ENCODE results near the gene PGLYRP1. TPM values are rescaled to one million over a fixed set of nuclear protein-coding genes. Genes with fewer than 3 reads are reported as not detected.

Gene PGLYRP1, protein sequence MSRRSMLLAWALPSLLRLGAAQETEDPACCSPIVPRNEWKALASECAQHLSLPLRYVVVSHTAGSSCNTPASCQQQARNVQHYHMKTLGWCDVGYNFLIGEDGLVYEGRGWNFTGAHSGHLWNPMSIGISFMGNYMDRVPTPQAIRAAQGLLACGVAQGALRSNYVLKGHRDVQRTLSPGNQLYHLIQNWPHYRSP
- total RNA-seq (2021; ENCODE audit: unreplicated experiment): not detected
- polyA plus RNA-seq (2012; ENCODE audit: insufficient read length): not detected
- not detected for Bru-seq, nascent RNA
- BruChase-seq, experiment 1, labeled RNA remaining after a 2-hour chase: not detected
- not detected for BruChase-seq, experiment 2, labeled RNA remaining after a 6-hour chase
- long read RNA-seq, partial matches to known transcripts: 0 of 7 reads
- long read RNA-seq, other reads (novel, unspliced or antisense): 7 of 7 reads

DNA sequence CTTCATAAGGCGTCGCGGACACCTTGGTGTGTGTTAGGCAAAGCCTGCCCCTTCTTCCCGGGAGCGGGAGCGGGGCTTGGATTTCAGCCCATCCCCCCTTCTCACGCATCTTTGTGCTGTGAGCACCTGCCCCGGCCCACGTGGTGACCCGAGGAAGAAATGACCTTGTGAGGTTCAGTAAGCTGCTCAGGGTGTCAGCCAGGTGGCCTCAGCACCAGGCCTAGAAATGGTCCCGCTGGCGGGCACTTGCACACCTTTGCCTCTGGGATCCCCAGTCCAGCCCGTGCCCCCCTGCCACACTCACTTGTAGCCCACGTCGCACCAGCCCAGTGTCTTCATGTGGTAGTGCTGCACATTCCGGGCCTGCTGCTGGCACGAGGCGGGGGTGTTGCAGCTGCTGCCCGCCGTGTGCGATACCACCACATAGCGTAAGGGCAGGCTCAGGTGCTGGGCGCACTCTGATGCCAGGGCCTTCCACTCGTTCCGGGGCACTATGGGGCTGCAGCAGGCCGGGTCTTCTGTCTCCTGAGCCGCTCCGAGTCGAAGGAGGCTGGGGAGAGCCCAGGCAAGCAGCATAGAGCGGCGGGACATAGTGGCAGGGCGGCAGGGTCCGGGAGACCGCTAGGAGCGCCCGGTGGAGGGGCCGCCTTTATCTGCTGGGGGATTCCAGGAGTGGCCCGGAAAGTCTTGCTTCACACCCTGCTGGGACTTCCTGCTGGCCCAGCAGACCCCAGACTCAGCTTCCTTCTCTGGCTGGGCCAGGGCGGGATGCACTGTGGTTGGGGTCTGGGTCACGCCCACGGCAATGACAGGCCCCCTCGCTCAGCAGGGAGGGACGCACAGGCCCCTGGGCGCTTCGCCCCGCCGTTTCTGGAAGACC, at the start of gene PGLYRP1:
Gene PGLYRP1, minus strand, starts transcription at position 623 of the 880 bp plus-strand sequence. Its CDS starts 32 bp downstream, at position 591.
- Histone ChIP-seq H3K27ac (ENCODE audit: low read length) (no peak within 1 kb of the TSS), H3K4me3 (ENCODE audit: low read depth in 2 of 2, low read length in 2 of 2) (no peak within 1 kb of the TSS), H3K27me3 (ENCODE audit: control insufficient read depth, insufficient read depth, low read length) (no peaks in the 10 kb centered on the region), H3K9me3 (ENCODE audit: control insufficient read depth, insufficient read depth, low read depth, low read length) (no peaks in the 10 kb centered on the region), H3K36me3 (ENCODE audit: control insufficient read depth, insufficient read depth, low read length) (no peaks in the 10 kb centered on the region), H3K4me1 (ENCODE audit: control insufficient read depth, insufficient read depth, low read length) (no peaks in the 10 kb centered on the region)
- no peak for ATAC-seq
- intact Hi-C loops (cut with micrococcal nuclease; ENCODE audit: unreplicated experiment) (no loop called here), in situ Hi-C loops (cut with HindIII; ENCODE audit: low pct_unique_long_range_greater_than_20kb, low sequenced_read_pairs) (no loop called here)
- TF ChIP-seq, protein P1, sequence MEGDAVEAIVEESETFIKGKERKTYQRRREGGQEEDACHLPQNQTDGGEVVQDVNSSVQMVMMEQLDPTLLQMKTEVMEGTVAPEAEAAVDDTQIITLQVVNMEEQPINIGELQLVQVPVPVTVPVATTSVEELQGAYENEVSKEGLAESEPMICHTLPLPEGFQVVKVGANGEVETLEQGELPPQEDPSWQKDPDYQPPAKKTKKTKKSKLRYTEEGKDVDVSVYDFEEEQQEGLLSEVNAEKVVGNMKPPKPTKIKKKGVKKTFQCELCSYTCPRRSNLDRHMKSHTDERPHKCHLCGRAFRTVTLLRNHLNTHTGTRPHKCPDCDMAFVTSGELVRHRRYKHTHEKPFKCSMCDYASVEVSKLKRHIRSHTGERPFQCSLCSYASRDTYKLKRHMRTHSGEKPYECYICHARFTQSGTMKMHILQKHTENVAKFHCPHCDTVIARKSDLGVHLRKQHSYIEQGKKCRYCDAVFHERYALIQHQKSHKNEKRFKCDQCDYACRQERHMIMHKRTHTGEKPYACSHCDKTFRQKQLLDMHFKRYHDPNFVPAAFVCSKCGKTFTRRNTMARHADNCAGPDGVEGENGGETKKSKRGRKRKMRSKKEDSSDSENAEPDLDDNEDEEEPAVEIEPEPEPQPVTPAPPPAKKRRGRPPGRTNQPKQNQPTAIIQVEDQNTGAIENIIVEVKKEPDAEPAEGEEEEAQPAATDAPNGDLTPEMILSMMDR (IDR thresholded peaks at IDR 0.05): no peak
- TF ChIP-seq TCF7L2 (IDR thresholded peaks at IDR 0.05; ENCODE audit: low read depth, low read length) (no peak), REST (IDR thresholded peaks at IDR 0.05; ENCODE audit: insufficient read depth in 1 of 2, low read depth in 2 of 2, low read length in 1 of 2) (no peak), POLR2AphosphoS5 (IDR thresholded peaks at IDR 0.05; ENCODE audit: low read depth, low read length) (no peak), SIN3A (IDR thresholded peaks at IDR 0.05; ENCODE audit: borderline replicate concordance, insufficient read depth, low read depth, low read length) (no peak)
- CTCF ChIA-PET: interaction anchor here (0.5 kb wide), 1 partner anchor 219 kb away, joined by 15 read pairs; no protein-coding TSS in a partner anchor
- BruUV-seq (replicated peaks): no TSS peak
- POLR2A ChIA-PET: no interaction called here
- no peak for DNase-seq (ENCODE audit: low read depth, low spot score)

DNA sequence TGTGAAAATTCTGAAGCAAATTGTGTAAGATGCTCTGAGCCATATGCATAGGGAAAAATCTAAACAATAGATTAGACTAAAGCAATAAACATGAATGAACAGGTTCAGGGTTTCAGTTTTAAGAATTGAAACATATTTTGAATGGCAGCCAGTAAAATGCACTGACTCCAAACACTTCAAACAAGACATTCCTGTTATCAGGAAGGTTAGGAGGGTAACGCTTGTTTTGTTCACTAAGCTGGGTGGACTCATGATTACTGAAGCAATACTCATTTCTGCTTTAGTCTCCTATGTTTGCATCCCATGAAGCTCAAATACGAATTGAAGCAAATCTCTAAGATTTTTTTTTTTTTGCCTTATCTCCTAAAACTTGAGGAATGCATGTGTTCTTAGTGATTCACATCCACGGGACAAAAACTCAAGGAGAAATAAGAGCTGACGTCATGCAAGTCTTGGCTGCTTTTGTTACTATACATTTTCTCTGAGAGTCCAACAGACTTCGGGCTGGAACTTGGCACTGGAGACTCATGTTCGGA, 47.0 kb upstream of the PGLYRP1 start:
- CTCF ChIA-PET: no interaction called here

More for the DNA sequence above, 47.0 kb upstream of the PGLYRP1 start:
- no peaks in the 10 kb centered on the region for H3K9me3 ChIP-seq (ENCODE audit: control insufficient read depth, insufficient read depth, low read depth, low read length)
- peaks cover 7% of the 10 kb centered on the region for H3K4me1 ChIP-seq (ENCODE audit: control insufficient read depth, insufficient read depth, low read length)
- peaks cover 2% of the 10 kb centered on the region; the same call in 1 of the 2 replicates for H3K27me3 ChIP-seq (ENCODE audit: control insufficient read depth, insufficient read depth, low read length)
- in situ Hi-C loops (cut with HindIII; ENCODE audit: low pct_unique_long_range_greater_than_20kb, low sequenced_read_pairs) (no loop called here), intact Hi-C loops (cut with micrococcal nuclease; ENCODE audit: unreplicated experiment) (no loop called here)
- no peak overlapping the region for H3K27ac ChIP-seq (ENCODE audit: low read length)
- no peak for TF ChIP-seq REST (IDR thresholded peaks at IDR 0.05; ENCODE audit: insufficient read depth in 1 of 2, low read depth in 2 of 2, low read length in 1 of 2)
- TF ChIP-seq POLR2AphosphoS5 (IDR thresholded peaks at IDR 0.05; ENCODE audit: low read depth, low read length): no peak
- no peak for TF ChIP-seq SIN3A (IDR thresholded peaks at IDR 0.05; ENCODE audit: borderline replicate concordance, insufficient read depth, low read depth, low read length)
- TF ChIP-seq TCF7L2 (IDR thresholded peaks at IDR 0.05; ENCODE audit: low read depth, low read length): no peak
- TF ChIP-seq, protein P1 (IDR thresholded peaks at IDR 0.05): no peak
- POLR2A ChIA-PET: no interaction called here
- no peak for DNase-seq (ENCODE audit: low read depth, low spot score)
- no TSS peak for BruUV-seq (replicated peaks)
- H3K36me3 ChIP-seq (ENCODE audit: control insufficient read depth, insufficient read depth, low read length): no peaks in the 10 kb centered on the region
- no peak overlapping the region for H3K4me3 ChIP-seq (ENCODE audit: low read depth in 2 of 2, low read length in 2 of 2)
- no peak for ATAC-seq
